Loucy (cell line): ENCODE measurements around the gene DYRK1B.

Source experiments
- H2AFZ ChIP-seq: fragments of 200-600 bp; sonication (generic); 2 replicates; pipeline ENCODE4 v1.6.0; 2016; ENCODE audit warnings: antibody characterized with exemption, mild to moderate bottlenecking, low read length, moderate library complexity
- H3F3A ChIP-seq: fragments of 200-600 bp; 2 replicates; pipeline ENCODE4 v1.6.0; 2016; ENCODE audit warnings: antibody characterized with exemption, low read depth, mild to moderate bottlenecking
- H3K27me3 ChIP-seq: fragments of 200-600 bp; sonication (generic); 2 replicates; pipeline ENCODE4 v1.6.1; 2014; ENCODE audit warnings: low read length, mild to moderate bottlenecking; ENCODE audit not compliant: insufficient read depth, poor library complexity, severe bottlenecking
- H3K36me3 ChIP-seq: fragments of 200-600 bp; sonication (generic); 2 replicates; pipeline ENCODE4 v1.6.1; 2016; ENCODE audit warnings: low read length; ENCODE audit not compliant: insufficient read depth
- H3K4me1 ChIP-seq: fragments of 200-600 bp; sonication (generic); 2 replicates; pipeline ENCODE4 v1.5.1; 2014; ENCODE audit warnings: low read length, mild to moderate bottlenecking; ENCODE audit not compliant: insufficient read depth, poor library complexity, severe bottlenecking
- H3K4me2 ChIP-seq: fragments of 200-600 bp; sonication (generic); 2 replicates; pipeline ENCODE4 v1.6.0; 2014; ENCODE audit warnings: antibody characterized with exemption, low read length, low read depth, mild to moderate bottlenecking; ENCODE audit not compliant: poor library complexity, severe bottlenecking
- H3K4me3 ChIP-seq: fragments of 200-600 bp; sonication (generic); 2 replicates; pipeline ENCODE4 v1.5.1; 2014; ENCODE audit warnings: low read length, mild to moderate bottlenecking, mixed read lengths; ENCODE audit not compliant: poor library complexity, severe bottlenecking
- H3K79me2 ChIP-seq: fragments of 200-600 bp; sonication (generic); 2 replicates; pipeline ENCODE4 v1.6.1; 2014; ENCODE audit warnings: low read length; ENCODE audit not compliant: insufficient read depth
- H3K9ac ChIP-seq: fragments of 200-600 bp; sonication (generic); 2 replicates; pipeline ENCODE4 v1.6.0; 2014; ENCODE audit warnings: mild to moderate bottlenecking, low read depth, low read length, moderate library complexity; ENCODE audit not compliant: poor library complexity, severe bottlenecking
- H3K9me2 ChIP-seq: fragments of 200-600 bp; sonication (generic); replicated peaks from 2 replicates; pipeline ENCODE4 v1.6.1; 2016; ENCODE audit warnings: low read depth, low read length, mixed read lengths
- H3K9me3 ChIP-seq: fragments of 200-600 bp; sonication (generic); 2 replicates; pipeline ENCODE4 v1.6.1; 2014; ENCODE audit warnings: mild to moderate bottlenecking, antibody characterized with exemption, low read length, low read depth; ENCODE audit not compliant: insufficient read depth
- H4K20me1 ChIP-seq: fragments of 200-600 bp; sonication (generic); 2 replicates; pipeline ENCODE4 v1.6.0; 2014; ENCODE audit warnings: antibody characterized with exemption, low read length, mild to moderate bottlenecking; ENCODE audit not compliant: insufficient read depth, poor library complexity, severe bottlenecking
- EZH2phosphoT487 ChIP-seq: fragments of 200-600 bp; IDR thresholded peaks from 2 replicates; pipeline ENCODE4 v1.6.1; 2018; ENCODE audit warnings: antibody characterized with exemption, mild to moderate bottlenecking, moderate library complexity, borderline replicate concordance
- TF ChIP-seq, protein P1 (sequence below): fragments of 200-600 bp; sonication (generic); conservative IDR thresholded peaks from 2 replicates; pipeline ENCODE4 v1.5.1; 2014; ENCODE audit warnings: mild to moderate bottlenecking, antibody characterized with exemption, low read length

DYRK1B gene

DNA sequence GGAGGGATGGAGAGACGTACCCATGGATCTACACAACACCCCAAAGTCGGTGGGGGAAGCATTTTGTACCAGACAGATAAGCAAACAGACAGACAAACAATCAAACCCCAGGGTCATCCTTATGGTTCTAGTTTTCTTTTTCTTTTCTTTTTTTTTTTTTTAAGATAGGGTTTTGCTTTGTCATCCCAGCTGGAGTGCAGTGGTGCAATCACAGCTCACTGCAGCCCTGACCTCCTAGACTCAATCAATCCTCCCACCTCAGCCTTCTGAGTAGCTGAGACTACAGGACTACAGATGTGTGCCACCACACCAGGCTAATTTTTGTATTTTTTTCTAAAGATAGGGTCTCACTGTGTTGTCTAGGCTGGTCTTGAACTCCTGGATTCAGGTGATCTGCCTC lies 30.2 kb upstream of the DYRK1B start:
- no peaks in the 10 kb centered on the region for H3K9me3 ChIP-seq

DNA sequence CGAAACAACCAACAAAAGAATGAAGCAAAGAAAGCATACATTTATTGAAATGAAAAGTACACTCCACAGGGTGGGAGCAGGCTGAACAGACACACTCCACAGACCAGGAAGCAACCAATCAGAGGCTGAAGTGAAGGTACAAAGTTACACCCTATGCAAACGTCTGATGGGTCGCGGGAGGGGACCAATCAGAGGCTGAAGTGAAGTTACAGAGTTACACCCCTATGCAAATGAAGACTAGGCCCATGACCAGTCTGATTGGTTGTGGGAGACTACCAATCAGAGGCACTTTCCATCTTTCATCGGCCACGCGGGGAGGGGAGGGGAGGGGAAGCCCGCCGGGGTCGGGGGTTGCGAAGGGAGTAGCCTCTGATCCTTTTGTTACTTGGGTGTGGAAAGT lies 24.6 kb upstream of the DYRK1B start:
- no peak overlapping the region for H2AFZ ChIP-seq
- no peaks in the 10 kb centered on the region for H3K36me3 ChIP-seq
- H3F3A ChIP-seq: no peaks in the 10 kb centered on the region
- no peak overlapping the region for H3K4me3 ChIP-seq
- no peak overlapping the region for H3K4me2 ChIP-seq
- TF ChIP-seq, protein P1, sequence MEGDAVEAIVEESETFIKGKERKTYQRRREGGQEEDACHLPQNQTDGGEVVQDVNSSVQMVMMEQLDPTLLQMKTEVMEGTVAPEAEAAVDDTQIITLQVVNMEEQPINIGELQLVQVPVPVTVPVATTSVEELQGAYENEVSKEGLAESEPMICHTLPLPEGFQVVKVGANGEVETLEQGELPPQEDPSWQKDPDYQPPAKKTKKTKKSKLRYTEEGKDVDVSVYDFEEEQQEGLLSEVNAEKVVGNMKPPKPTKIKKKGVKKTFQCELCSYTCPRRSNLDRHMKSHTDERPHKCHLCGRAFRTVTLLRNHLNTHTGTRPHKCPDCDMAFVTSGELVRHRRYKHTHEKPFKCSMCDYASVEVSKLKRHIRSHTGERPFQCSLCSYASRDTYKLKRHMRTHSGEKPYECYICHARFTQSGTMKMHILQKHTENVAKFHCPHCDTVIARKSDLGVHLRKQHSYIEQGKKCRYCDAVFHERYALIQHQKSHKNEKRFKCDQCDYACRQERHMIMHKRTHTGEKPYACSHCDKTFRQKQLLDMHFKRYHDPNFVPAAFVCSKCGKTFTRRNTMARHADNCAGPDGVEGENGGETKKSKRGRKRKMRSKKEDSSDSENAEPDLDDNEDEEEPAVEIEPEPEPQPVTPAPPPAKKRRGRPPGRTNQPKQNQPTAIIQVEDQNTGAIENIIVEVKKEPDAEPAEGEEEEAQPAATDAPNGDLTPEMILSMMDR: no peak
- no peak for TF ChIP-seq EZH2phosphoT487
- no peaks in the 10 kb centered on the region for H3K9me2 ChIP-seq
- H4K20me1 ChIP-seq: no peaks in the 10 kb centered on the region
- H3K27me3 ChIP-seq: no peaks in the 10 kb centered on the region
- H3K79me2 ChIP-seq: no peaks in the 10 kb centered on the region
- no peak overlapping the region for H3K9ac ChIP-seq
- no peaks in the 10 kb centered on the region for H3K9me3 ChIP-seq
- H3K4me1 ChIP-seq: no peaks in the 10 kb centered on the region

More for the DNA sequence above, 30.2 kb upstream of the DYRK1B start:
- no peaks in the 10 kb centered on the region for H3K36me3 ChIP-seq
- H4K20me1 ChIP-seq: no peaks in the 10 kb centered on the region
- no peaks in the 10 kb centered on the region for H3K4me1 ChIP-seq
- no peak overlapping the region for H3K4me2 ChIP-seq
- no peaks in the 10 kb centered on the region for H3K79me2 ChIP-seq
- H3K27me3 ChIP-seq: no peaks in the 10 kb centered on the region
- TF ChIP-seq, protein P1: no peak
- no peak for TF ChIP-seq EZH2phosphoT487
- no peak overlapping the region for H3K9ac ChIP-seq
- H3K9me2 ChIP-seq: no peaks in the 10 kb centered on the region
- no peak overlapping the region for H2AFZ ChIP-seq
- H3F3A ChIP-seq: no peaks in the 10 kb centered on the region
- H3K4me3 ChIP-seq: no peak overlapping the region

DNA sequence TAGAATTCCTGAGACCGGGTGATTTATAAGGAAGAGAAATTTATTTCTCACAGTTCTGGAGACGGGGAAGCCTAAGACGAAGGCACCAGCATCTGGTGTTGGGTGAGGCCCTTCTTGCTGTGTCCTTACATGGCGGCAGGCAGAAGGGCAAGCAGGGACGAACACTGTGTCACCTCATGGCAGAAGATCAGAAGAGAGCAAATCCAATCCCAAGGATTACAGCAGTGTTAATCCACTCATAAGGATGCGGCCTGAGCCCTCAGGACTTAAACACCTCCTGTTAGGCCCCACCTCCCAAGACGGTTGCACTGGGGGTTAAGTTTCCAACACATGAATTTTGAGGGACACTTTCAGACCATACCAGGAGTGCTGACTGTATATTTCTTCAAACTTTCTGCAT lies 18.9 kb upstream of the DYRK1B start:
- H3K9me2 ChIP-seq: no peaks in the 10 kb centered on the region
- no peak overlapping the region for H3K4me3 ChIP-seq
- no peaks in the 10 kb centered on the region for H4K20me1 ChIP-seq
- no peak overlapping the region for H2AFZ ChIP-seq
- no peaks in the 10 kb centered on the region for H3F3A ChIP-seq
- no peak overlapping the region for H3K9ac ChIP-seq
- H3K4me1 ChIP-seq: no peaks in the 10 kb centered on the region
- H3K9me3 ChIP-seq: no peaks in the 10 kb centered on the region
- H3K36me3 ChIP-seq: no peaks in the 10 kb centered on the region
- no peaks in the 10 kb centered on the region for H3K79me2 ChIP-seq
- no peak overlapping the region for H3K4me2 ChIP-seq
- H3K27me3 ChIP-seq: no peaks in the 10 kb centered on the region
- no peak for TF ChIP-seq EZH2phosphoT487
- TF ChIP-seq, protein P1: no peak
